Measurements from ENCODE around the gene REPS1.
"Not testable (repeated sequence)": the region's sequence is repeated elsewhere in the genome, so short reads cannot be mapped to it uniquely, and the experiment has no call there.

REPS1 gene

GRCh38 chr6:139003751-139004150 is 15.7 kb upstream of the REPS1 start:
- no peak for DNase-seq (ENCODE audit: low read depth)
- no peak for TF ChIP-seq CTCF (conservative IDR thresholded peaks at IDR 0.05; ENCODE audit: control insufficient read depth, insufficient read depth, low read depth, low read length)

DNA sequence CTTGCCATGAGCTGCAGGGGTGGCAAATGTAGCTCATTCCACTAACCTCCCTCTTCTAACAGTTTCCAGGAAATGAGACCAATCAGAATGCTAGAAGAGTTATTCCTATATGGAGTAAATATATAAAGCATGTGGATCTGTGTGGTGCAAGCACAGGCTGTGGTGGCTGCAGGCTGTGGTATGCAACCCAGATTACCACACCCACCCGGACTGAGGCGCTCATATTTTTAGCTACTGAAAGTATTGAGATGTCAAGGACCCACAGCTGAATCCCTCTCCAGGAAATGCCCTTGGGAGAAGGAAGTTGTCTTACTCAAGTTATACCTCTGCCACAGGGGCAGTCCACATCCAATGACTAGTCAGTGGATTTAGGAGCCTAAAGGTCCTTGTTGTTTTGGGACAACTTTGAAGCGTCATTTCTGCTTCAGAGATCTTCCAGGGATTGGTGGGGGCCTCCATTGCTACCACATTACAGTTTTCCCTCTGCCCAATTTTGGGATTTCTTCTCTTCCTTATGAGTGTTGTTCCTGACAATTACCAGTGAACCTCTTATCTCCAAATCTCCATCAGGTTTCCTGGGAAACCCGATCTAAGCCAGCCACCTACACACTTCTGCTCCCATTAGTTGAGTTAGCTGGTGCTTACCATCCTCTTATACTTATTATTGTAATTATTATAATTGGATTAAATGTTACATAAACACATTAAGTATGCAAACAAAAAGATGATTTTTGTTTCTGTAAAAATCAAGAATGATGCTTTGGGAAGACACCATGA is 12.1 kb upstream of the REPS1 start:
- TF ChIP-seq CTCF (conservative IDR thresholded peaks at IDR 0.05; ENCODE audit: control insufficient read depth, insufficient read depth, low read depth, low read length) = no peak
- DNase-seq (ENCODE audit: low read depth) = no peak

More at GRCh38 chr6:139003751-139004150, 15.7 kb upstream of the REPS1 start:
- no peak overlapping the region for H3K4me3 ChIP-seq (ENCODE audit: control insufficient read depth, low read depth, low read length)

DNA sequence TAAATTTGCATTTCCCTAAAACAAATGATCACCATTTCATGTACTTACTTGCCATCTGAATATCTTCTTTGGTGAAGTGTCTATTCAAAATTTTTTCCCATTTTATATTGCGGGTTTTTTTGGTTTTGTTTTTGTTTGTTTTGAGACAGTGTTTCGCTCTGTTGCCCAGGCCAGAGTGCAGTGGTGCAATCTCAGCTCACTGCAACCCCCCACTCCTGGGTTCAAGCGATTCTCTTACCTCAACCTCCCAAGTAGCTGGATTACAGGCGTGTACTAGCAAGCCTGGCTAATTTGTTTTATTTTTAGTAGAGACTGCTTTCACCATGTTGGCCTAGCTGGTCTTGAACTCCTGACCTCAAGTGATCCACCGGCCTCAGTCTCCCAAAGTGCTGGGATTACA is 9.1 kb upstream of the REPS1 start:
- no peak overlapping the region for H3K4me3 ChIP-seq (ENCODE audit: control insufficient read depth, low read depth, low read length)
- DNase-seq (ENCODE audit: low read depth) = no peak
- no peak for TF ChIP-seq CTCF (conservative IDR thresholded peaks at IDR 0.05; ENCODE audit: control insufficient read depth, insufficient read depth, low read depth, low read length)

More for the DNA sequence above, 12.1 kb upstream of the REPS1 start:
- no peak overlapping the region for H3K4me3 ChIP-seq (ENCODE audit: control insufficient read depth, low read depth, low read length)

DNA sequence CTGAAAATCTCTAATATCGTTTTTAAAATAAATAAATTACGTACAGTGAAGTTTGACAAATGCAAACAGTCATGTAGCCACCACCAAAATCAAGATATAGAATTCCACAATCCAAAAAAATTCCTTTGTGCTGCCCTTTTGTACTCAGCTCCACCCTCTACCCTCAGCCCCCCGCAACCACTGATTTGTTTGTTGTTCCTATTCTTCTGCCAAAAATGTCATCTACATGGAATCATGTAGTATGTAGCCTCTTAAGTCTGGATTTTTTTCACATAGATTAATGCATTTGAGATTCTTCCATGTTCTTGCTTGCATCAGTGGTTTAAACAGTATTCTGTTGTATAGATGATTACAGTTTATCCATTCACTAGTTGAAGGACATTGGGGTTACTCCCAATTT is 8.5 kb upstream of the REPS1 start:
- no peak for DNase-seq (ENCODE audit: low read depth)
- TF ChIP-seq CTCF (conservative IDR thresholded peaks at IDR 0.05; ENCODE audit: control insufficient read depth, insufficient read depth, low read depth, low read length) = no peak
- H3K4me3 ChIP-seq (ENCODE audit: control insufficient read depth, low read depth, low read length) = no peak overlapping the region

DNA sequence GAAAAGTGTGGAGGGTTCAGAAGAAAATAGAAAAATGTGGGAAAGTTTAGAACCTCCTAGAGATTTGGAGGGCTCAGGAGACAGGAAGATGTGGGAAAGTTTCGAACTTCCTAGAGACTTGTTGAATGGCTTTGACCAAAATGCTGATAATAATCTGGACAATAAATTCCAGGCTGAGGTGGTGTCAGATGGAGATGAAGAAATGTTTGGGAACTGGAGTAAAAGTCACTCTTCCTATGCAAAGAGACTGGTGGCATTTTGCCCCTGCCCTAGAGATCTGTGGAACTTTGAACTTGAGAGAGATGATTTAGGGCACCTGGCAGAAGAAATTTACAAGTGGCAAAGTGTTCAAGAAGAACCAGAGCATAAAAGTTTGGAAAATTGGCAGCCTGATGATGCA is 5.4 kb upstream of the REPS1 start:
- not testable (repeated sequence) for H3K4me3 ChIP-seq (ENCODE audit: control insufficient read depth, low read depth, low read length); DNase-seq (ENCODE audit: low read depth)

GRCh38 chr6:138992965-138993364 is 4.9 kb upstream of the REPS1 start:
- DNase-seq (ENCODE audit: low read depth); H3K4me3 ChIP-seq (ENCODE audit: control insufficient read depth, low read depth, low read length): not testable (repeated sequence)

DNA sequence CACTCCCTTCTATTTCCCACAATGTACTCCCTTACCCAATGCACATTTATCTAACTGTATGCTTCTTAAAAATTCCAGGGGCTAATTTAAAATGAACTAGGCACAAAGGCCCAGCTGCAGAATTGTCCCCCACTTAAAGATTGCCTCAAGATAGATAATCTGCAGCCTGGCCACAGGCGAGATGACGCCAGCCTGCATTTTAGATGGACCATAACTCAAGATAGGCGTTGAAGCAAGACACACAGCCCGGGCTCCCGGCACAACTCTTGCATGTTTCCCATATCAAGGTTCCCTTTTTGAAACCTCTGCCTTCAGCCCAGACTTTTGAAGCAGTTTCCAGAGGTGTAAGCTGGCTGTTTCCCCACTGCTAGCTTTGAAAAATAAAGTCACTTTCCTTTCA is 3.2 kb upstream of the REPS1 start:
- H3K4me3 ChIP-seq (ENCODE audit: control insufficient read depth, low read depth, low read length) = no peak overlapping the region
- TF ChIP-seq CTCF (conservative IDR thresholded peaks at IDR 0.05; ENCODE audit: control insufficient read depth, insufficient read depth, low read depth, low read length) = no peak
- DNase-seq (ENCODE audit: low read depth) = no peak
